Ramos (cell line): ENCODE measurements around the gene RALGPS1.

Experiments
- in situ Hi-C: fragments of 300-500 bp; cut with MboI; formaldehyde crosslinking; loops from one replicate; pipeline ENCODE4 v1.14.3; 2022; ENCODE audit warnings: low sequenced_read_pairs; ENCODE audit not compliant: unreplicated experiment

The RALGPS1 gene

GRCh38 chr9:126914458-126915280 is at the start of gene RALGPS1:
TSS of gene RALGPS1 (plus strand) at chr9:126914782. CDS start at chr9:126962290, 47,508 bp downstream.
- in situ Hi-C loops: no loop called here

DNA sequence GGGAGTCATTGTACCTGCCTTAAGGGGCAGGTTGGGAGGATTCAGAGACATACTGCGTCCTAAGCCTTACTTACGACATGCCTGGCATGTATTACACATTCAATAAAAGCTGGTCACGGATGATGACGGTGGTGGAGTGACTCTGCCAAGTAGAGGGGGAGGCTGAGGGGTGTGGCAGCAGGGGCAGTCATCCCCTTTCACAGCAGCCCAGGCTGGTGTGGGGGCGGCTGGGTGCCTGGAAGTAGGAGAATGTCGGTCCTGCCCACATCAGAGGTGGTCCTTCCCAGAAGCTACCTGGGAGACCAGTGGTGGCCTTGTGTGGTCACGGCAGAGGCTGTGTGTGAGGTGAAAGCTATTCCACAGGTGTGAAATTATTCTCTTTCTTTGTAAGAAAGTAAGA is 45.2 kb upstream of the RALGPS1 start:
- in situ Hi-C loops: no loop called here

DNA sequence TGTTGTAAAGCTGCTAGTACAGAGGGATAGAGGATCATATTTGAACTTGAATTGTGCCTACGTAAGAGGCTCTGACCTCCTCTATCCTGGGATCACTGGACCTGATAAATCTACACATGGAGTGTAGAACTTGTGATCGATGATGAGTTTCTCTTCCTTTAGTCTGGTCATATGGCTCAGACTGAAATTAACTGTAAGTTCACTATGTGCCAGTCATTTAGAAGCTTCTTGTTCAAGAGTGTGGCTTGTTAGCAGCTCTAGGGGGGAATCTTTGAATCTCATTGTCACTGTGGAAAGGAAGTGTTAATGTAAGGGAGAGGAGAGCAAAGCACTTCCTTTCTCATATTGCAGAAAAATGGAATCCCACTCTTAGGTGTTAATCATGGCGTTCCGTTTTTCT is 42.1 kb upstream of the RALGPS1 start:
- in situ Hi-C loops: no loop called here

DNA sequence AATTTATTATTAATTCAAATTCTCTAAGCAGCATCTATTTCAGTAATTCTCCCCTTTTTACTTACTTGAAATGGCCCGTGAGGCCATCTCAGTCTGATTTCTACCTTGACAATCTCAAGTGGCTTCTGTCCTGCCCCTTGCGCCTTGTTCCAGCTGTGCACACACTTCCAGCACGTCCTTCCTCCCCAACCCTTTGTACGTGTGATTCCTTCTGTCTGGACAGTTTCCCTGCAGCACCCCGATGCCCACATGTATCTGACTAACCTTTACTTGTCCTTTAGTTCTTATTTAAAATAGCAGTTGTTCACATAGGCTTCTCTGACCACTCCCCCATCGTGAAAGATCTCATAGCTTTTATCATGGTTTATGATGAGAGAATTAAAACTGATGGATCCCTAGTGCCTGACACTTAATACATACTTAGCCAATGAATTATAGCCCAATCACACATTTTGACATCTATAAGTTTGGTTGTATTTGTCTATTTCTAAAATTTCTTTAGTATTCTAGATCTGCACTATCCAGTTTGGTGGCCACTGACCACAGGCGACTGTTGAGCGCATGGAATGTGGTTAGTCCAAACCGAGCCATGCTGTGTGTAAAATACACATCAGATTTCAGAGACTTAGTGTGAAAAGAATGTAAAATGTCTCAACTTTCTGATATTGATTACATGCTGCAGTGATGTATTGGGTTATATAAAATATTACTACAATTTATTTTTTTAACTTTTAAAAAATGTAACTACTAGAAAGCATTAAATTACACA is 39.9 kb upstream of the RALGPS1 start:
- in situ Hi-C loops: no loop called here

- in situ Hi-C loops: no loop called here
Observed at GRCh38 chr9:126875756-126876510, 38.6 kb upstream of the RALGPS1 start.

GRCh38 chr9:126876531-126876930 is 38.1 kb upstream of the RALGPS1 start:
- in situ Hi-C loops: no loop called here

GRCh38 chr9:126877418-126877817 is 37.2 kb upstream of the RALGPS1 start:
- in situ Hi-C loops: no loop called here

GRCh38 chr9:126879288-126879687 is 35.3 kb upstream of the RALGPS1 start:
- in situ Hi-C loops: no loop called here

- in situ Hi-C loops: no loop called here
Observed at GRCh38 chr9:126880226-126880946, 34.2 kb upstream of the RALGPS1 start.

DNA sequence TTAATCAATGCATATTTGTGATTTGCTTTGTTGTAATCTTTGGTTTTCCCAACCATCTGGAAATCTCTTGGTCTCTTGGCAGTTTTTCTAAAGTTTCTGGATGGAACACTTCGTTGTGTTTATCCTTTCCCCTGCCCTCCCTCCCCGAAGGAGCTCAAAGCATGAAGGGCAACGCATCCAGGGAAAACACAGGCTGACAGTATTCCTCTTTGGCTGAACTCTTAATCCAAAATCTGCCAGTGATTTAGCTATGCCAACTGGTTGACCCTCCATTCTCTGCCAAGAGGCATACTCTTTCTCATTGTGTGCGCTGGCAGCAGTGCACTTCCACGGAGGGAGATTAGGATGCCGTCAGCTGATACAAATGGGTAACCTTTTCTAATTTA is 33.6 kb upstream of the RALGPS1 start:
- in situ Hi-C loops: no loop called here

DNA sequence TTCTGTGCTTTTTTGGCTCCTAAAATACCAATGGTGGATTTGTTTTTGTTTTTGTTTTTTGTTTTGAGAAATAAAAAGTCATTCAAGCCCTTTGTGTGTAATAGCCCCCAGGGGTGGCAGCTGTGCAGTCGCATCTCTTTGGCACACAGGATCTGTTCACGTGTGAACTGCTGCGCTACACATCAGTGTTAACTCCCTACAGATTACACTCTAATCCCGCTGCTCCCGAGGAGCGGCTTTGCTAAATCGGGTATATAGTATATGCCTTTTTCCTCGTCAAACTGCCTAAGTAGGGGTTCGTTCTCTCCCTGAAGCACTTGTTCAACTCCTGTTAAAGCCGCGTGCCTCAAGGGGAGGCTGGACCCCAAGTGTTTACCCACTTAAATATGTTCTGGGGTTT is 31.8 kb upstream of the RALGPS1 start:
- in situ Hi-C loops: no loop called here

GRCh38 chr9:126883636-126884035 is 30.9 kb upstream of the RALGPS1 start:
- in situ Hi-C loops: no loop called here

GRCh38 chr9:126885131-126885641 is 29.4 kb upstream of the RALGPS1 start:
- in situ Hi-C loops: no loop called here

- in situ Hi-C loops: no loop called here
Observed at GRCh38 chr9:126886034-126886822, 28.4 kb upstream of the RALGPS1 start.

GRCh38 chr9:126886897-126887296 is 27.7 kb upstream of the RALGPS1 start:
- in situ Hi-C loops: no loop called here

DNA sequence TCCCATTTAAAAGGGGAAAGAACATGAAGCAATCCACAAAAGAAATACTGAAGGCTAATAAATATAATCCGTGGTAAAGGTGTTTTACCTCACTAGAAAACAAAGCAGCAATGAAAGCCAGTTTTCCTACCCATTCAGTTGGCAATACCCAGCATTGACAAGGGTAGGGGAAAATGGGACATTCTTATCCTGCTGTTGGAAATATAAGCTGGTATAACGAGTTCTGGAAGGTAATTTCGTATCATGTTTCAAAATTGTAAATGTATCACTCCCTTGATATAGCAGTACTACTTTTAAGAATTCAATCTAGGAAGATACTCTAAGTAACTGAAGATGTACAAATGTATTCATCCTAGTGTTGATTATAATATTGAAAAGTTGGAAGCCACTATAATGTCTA is 22.9 kb upstream of the RALGPS1 start:
- in situ Hi-C loops: no loop called here

GRCh38 chr9:126893079-126893478 is 21.5 kb upstream of the RALGPS1 start:
- in situ Hi-C loops: no loop called here

DNA sequence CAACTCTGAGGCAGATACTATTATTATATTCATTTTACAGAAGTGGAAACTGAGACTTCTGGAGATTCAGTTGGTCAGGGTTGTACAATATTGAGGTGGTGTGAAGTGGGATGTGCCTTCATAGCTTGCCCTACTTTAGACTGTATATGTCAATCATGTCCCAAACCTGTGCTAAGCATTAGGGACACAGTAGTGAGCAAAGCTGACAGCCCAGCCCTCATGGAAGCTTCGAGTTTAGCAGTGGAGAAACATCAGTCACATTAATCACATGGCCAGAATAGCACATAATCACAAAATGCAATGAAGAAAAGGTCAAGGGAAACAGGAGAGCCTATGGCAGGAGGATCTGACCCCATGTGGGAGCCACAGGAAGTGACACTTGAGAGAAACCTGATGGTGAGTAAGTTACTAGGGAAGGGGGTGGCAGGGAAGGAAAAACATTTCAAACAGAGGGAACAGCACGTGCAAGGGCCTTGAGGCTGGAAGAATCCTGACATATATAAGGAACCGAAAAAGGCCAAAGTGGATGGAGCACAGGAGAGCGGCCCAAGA is 20.5 kb upstream of the RALGPS1 start:
- in situ Hi-C loops: no loop called here

GRCh38 chr9:126902210-126902609 is 12.4 kb upstream of the RALGPS1 start:
- in situ Hi-C loops: no loop called here
